Measurements from ENCODE around the gene PANK1.
"Not testable (repeated sequence)": the region's sequence is repeated elsewhere in the genome, so short reads cannot be mapped to it uniquely, and the experiment has no call there.

The PANK1 gene

DNA sequence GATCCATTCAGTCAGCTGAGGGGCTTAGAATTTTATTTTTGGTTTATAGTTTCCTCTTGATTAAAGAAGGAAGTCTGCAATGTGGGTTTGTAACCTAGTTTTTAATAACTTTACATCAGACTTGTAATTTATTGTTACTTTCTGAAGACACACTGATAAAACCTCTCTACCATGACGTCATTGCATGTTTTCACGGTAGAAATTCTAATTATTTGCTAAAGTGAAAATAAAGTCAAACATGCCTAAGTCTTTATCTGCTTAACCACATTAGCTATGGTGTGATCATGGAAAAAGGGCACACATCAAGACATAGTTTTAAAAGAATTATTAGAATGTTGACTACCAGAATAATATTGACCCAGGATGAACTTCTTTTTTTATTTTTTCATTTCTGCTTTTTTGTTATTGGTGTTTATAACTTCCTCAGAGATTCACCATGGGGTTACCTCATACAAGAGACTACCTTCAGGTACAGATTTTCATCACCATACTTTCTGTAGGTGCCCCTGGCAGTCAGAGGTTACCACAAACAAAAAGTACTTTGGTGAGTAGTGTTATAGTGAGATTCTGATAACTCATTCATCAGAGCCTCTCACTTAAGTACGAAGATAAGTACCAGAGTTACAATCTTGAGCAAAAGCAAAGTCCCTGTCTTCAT lies 7.0 kb upstream of the PANK1 start:
- DNase-seq = no peak

DNA sequence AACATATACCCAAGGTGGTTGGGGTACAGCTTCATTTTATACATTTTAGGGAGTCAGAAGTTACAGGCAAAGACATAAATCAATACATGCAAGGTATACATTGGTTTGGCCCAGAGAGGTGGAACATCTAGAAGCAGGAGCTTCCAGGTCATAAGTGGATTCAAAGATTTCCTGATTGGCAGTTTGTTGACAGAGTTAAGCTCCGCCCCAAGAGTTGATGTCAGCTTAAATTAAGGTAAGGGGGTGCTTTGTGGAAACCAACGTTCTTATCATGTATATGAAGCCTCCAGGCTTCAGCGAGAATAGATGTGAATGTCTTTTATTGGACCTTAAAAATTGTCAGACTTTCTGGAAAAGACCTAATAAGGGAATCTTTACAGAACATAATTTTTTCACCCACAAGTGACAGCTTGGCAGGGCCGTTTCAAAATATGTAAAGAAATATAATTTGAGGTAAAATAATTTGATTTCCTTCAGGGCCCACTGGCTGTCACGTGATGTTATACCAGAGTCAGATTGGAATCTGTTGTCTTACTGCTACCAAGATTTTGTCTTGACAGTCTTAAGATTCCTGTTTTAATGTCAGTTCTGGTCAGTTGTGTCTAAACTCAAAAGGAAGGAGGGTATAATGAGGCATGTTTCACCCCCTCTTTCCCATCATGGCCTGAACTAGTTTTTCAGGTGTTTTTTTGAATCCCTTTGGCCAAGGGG lies 6.3 kb upstream of the PANK1 start:
- DNase-seq = no peak

DNA sequence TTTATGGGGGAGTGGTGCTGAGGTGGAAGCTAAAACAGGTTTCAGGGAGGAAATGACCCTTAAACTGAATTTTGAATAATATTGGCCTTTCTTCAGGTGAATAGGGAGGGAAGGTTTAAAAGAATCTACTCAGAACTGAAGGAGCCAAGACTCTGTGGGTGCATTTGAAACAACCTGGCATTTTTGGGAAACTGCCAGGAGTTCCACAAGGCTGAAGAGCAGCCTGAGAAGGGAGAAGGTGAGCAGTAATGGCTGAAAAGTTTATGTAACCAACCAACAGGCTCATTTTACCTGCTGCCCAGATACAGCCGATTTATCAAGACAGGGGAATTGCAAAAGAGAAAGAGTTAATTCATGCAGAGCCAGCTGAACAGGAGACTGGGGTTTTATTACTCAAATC lies 4.0 kb upstream of the PANK1 start:
- no peak for DNase-seq

DNA sequence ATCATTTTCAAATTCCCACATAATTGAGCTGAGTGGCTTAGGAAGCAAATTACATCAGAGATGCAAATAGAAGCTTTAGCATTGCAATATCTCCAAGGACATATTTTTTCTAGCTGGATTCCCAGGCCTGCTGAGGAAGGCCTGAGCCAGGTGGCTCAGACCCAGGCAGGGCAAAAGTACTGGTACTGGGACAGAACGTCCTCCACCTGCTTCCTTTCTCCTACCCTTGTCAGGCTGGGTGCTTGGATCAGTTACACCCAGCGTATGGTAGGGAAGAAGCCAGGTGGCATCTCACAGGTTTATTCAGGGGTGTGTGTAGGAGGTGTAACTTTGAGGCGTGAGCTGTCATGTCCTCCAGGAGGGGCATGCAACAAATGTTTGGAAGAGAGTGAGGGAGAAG lies 3.0 kb upstream of the PANK1 start:
- no peak for DNase-seq

DNA sequence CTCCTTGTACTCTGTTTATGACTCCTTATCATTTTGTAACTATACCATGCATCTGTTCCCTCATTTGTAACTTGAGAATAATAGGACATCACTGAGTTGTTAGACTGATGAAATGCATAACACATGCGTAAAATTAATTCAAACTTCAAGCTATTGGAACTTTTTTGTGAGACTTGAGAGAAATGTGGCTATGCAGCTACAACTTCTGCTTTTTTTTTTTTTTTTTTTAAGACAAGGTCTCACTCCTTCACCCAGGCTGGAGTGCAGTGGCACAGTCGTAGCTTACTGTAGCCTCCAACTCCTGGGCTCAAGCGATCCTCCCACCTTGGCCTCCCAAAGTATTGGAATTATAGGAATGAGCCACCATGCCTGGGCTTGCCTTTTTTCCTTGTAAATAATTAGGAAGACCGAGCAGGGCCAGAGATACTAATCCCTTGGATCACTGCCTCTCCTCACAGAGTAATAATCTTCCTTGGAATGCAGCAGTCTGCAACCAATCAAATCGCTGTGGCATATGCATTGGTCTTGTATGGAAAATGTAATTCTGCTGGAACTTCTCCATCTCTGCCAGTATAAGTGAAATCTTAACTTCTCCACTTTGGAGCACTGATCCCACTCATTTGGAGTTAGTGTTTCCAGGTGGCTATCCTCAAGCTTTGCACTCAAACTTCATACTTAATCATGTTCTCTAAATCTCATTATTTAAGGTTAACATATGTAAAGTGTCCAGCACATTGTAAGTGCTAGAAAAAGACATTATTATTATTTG lies 2.0 kb upstream of the PANK1 start:
- no peak for DNase-seq

DNA sequence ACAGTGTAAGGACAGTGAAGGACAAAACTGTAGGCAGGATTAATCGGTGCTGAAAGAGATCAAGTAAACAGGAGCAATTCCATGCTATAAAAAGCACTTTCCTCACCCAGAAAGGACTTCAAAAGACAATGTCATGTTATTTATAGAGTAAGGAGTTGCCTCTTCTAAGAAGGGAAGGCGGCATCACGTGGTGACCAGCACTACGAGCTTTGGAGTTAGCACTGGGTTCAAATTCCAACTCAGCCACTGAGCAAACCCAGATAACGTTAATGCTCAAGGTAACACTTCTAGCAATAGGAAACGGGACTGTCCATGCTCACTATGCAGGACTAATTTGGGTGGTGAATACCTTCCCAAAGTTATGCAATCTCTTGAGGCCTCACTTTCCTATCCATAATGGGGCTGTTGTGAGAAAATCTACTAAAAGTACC lies 715 bp upstream of the PANK1 start:
- no peak for DNase-seq

DNA sequence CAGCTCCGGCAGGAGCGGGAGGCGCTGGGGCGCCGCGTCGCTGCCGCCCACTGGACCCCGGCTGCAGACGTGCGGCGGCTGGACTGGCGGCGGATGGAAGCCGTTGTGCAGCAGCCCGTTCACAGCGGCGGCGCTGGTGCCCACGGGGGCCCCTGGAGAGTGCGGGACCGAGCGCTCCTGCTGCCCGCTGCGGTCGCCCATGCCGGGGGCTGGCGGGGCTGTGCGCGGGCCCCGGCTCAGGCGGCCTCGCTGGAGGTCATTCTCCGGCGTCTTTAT lies 413 bp downstream of the PANK1 start:
- DNase-seq = no peak

DNA sequence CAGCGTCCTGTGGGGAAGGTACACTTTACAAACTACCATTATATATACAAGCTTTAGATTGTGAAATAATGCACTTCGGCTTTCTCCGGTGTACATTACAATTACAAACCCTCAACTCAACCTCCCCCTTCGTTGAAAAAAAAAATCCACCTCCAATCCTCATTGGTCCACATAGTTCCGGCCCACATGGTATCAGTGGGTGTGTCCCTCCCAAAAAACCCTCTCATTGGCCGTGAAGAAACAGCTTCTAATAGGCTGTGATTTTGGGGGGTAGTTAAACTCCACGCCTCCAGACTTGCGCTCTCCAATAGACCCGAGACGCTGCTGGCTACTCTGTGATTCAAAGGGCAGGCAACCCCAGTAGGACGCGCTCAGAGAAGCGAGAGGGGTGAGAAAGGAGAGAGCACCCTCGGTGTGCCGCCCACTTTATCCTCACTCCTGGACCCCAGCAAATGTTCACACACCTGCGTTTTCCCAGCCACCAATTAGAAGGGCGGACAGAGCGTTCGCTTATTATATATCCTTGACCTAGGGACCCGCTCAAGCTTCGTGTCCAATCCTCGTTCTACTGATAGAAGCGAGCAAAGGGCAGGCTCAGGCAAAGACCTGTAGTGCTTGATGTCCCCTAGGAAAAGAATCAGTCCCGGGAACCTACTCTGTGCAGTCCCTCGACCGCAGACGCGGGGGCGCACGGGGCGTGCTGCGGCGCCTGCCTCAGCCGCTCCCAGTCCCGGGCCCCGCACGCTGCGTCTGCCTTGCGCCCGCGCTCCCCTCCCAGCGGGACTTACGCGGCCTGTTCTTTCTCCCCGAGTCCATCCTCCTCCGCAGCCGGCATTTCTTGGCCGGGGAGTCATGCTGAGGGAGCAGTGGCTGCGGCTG lies 991 bp downstream of the PANK1 start:
- peak; percentile 53 for DNase-seq

DNA sequence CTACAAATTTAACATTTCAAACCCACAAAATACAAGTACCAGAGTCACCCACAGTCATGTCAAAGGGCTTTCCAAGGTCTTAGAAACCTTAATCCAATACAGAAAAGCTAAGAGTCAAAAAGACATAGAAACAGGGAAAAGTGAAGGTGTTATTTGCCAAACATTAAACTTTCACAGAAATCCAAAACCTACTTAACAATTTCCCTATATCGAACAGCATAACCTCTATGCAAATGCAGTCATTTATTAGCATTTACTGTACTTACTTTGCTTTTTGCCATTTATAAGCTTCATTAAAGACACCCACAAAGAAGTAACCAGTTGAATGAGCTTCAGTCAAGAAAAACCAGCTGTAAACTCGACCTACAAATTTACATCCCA lies 1.6 kb downstream of the PANK1 start:
- DNase-seq = no peak

DNA sequence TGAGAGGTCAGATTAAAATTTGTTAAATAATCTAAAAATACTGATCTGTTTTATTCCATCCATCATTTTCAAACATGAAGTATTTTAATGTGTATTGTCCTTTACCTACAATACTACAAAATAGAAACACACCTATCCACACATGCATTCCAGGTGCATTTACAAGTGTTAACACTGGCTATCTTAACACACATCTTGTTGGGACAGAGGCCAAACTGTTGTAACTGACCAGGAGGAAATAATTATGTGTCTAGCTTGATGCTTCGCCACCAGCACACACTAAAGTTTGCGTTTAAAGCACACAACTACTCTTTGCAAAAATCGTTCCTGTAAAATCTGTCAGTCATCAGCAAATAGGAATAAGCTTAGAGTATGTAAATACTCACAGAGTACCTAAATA lies 2.8 kb downstream of the PANK1 start:
- no peak for DNase-seq

DNA sequence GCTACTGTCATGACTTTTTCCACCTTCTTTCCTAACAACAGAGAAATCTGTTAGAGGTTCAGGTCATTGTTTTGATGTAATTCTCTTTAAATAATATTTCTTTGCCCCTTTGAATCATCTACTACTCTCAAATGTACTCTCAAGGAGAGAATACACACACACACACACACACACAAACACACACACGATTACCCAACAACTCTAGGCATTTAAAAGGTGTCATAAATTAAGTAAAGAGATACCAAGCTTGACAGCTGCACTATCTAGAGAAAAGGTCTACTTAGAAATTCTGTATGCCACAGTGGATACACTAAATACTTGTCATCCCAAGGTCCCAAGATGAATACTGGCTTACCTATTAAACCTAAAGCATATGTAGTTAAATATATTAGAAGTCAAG lies 4.8 kb downstream of the PANK1 start:
- no peak for DNase-seq

DNA sequence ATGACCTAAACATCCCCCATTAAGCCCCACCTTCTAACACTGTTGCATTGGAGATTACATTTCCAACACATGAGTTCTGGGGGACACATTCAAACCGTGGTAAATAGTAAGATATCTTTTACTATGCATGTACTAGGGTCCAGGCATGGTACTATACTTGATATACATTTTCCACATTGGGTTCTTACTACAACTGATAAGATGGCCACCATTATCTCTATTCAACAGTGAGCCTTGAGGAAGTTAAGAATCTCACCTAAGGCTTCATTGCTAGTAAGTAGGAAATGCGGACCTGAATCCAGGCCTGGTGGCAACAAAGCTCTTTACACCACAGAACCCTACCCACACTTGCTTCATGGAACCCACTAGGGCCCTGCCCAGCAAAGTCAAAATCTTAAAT lies 5.7 kb downstream of the PANK1 start:
- DNase-seq = no peak

DNA sequence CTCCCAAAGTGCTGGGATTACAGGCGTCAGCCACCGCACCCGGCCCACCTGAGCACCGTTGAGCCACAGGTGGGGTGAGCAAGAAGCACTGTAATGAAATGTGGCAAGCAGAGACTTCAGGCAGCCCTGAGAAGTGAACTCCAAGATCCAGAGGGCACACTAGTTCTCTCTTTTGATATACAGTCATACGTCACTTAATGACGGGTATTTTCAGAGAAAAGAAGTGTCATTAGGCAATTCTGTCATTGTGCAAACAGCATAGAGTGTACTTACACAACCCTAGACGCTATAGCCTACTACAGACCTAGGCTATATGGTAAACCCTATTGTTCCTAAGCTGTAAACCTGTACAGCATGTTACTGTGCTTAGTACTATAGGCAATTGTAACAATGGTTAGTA lies 7.9 kb downstream of the PANK1 start:
- DNase-seq = no peak

DNA sequence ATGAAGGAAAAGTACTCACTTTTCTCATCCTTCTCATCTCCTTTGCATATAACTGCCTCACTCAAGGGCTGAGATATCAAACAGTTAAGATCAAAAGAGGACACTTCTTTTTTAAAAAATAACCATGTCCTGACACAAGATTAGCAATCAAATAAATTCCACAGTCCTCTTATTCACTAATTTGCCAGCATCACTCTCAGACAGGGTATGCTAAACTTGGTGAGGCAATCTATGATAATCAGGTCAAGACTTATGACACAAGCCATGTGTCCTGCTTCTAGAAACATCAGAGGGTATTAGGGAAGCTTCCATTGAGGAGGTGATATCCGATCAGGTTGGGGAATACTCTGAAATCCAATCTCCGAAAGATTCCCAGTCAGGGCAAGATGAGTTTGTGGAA lies 10.4 kb downstream of the PANK1 start:
- no peak for DNase-seq

DNA sequence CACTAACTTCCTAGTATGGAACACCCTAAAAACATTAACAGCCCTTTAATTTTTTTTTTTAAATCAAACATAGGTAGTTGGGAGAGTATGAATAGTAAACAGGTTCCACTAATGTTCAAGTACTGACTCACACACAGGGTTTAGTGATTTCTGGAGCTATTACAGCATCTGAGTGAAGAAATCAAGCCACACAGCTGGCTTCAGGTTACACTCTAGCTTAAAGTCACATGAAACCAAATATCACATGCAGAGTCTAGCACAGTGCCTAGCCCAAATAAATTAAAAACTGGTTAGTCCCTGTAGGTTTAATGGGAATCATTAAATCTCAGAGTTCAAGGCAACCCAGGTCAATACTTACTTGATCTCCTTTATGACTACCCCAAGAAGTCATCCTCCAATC lies 11.6 kb downstream of the PANK1 start:
- no peak for DNase-seq

DNA sequence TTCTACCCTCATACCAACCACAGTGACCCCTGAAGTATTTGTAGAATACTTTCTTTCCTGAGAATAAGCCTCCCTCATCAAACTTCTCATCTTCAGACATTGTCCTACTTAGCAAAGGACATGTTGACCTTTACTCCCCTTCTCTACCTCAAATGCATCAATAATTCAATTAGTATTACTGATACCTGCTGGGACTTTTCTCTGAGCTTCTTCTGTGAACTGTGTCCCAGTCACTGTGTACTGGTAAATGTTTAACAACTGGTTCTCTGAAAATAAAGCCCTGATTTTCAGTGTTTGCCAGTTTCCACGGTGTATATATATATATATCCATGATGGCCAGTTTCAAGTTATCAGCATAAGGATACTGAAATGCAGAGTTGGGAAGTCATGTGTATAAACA lies 12.2 kb downstream of the PANK1 start:
- no peak for DNase-seq

DNA sequence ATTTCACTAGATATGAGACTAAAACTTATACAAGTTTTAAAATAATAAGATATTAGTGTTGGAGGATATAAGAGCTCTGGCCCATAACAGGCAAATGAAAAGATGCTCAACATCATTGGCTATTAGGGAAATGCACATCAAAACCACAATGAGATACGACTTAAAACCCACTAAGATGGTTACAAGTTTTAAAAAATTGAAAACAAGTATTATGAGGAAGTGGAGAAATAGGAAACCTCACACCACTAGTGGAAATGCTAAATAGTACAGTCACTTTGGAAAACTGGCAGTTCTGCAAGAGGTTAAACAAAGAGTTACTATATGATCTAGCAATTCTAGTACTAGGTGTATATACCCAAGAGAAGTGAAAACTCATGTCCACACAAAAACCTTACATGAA lies 17.2 kb downstream of the PANK1 start:
- DNase-seq = no peak

DNA sequence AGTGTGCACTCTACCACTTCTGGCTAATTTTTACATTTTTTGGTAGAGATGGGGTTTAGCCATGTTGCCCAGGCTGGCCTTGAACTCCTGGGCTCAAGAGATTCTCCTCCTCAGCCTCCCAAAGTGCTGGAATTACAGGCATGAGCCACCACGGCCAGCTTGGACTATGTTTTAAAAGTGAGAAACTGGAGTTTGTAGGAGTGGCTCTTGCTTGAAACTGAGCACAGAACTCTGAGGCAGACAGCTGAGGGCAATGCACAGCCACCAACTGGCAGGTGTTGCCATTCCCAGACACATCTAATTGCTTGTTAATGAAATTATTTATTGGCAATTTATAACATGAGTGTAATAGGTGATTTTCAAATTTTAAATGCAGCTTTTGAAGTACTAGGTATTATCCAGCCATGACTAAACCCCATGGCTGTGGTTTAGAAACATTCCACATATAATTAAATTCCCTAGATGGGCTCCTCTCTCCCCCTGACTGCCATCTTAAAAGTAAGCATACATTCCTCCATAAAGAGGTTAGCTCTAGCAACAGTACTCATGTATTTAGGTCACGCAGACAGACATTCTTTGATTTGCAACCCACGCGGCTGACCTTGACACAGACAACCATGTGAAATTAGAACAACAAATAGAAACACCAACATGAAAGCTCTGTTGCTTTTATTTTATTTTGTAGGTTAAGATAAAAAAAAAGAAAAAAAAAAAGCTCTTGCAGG lies 19.8 kb downstream of the PANK1 start:
- no peak for DNase-seq

DNA sequence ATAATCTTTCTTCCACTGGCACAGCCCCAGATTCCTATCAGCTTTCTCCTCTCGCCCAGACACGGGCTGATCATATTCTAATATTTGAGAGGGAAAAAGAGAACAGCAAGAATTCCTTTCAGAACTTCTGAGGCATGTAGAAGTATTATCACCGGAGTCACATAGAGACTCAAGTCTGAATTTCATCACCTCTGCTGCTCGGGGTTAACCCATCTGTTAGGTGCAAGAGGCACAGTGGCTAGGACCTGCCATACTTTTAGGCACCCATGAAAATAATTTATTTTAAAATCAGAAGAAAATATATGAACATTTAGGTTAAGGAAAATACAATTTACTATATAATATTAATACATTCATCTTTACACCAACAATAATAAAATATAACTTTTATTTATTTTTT lies 21.0 kb downstream of the PANK1 start:
- no peak for DNase-seq

DNA sequence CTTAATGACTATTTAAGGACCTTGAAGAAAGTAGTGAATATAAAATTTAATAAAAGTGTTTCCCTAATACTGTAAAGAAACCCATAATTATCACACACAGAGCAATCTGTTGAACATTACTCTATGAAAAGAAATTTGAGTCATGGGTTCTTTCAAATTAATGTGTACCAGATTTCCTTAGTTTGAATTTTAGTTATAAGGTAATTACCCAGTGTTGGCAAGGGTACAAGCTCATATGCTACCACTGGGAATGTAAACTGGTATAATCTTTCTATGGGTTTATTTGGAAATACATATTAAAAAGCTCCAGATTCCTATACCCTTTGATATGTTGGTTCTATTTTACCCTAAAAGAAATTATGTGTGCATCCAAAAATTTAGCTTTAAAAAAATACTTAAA lies 22.9 kb downstream of the PANK1 start:
- no peak for DNase-seq

DNA sequence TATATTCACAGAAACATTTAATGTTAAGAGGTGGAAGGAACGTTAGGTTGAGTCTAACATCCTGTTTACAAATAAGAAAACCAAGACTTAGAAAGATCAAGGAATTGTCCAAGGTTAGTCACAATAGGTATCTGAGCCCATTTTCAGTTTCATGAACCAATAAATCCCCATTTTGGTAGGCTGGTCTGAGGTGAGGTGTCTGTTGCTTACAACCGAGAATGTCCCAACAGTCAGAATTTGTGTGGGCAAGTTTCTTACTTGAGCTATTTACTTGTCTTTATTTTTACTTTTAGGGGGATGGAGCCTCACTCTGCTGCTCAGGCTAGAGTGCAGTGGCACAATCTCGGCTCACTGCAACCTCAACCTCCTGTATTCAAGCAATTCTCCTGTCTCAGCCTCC lies 23.6 kb downstream of the PANK1 start:
- DNase-seq = no peak

DNA sequence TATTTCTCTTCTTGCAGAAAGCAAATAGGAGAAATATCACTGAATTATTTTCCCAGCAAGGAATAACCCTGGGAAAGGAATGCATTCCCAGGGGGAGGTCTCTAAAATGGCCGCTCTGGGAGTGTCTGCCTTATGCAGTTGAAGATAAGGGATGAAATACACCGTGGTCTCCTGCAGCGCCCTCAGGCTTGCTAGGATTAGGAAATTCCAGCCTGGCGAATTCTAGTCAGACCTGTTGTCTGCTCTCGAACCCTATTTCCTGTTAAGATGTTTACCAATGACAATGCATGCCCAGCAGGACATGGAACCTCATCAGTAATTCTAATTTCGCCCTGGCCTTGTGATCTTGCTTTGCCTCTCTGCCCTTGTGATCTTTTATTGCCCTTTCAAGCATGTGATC lies 24.7 kb downstream of the PANK1 start:
- not testable (repeated sequence) for DNase-seq

DNA sequence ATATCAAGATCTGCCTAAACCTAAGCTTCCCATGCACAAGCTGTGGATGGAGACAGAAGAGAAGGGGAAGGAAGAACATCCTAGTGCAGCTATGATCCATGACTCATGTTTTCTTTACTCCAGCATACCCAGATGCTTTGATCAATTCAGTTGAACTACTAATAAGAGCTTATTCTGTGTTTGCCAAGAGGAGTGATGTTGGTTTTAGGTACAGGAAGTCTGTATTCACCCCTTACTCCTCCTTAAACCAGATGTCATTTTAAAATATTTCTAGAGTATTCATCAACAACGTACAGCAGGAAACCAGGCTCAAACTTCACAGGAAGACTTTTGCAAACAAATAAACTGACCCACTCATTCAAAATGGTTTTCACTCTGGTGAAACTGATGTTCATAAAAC lies 29.2 kb downstream of the PANK1 start:
- DNase-seq = no peak
